GM12872 (cell line): Measurements from ENCODE around the gene NUB1.

ENCODE experiments used
- CTCF ChIP-seq: IDR thresholded peaks from 3 replicates; pipeline ENCODE4 v1.5.1; 2011; ENCODE audit warnings: low read depth, mild to moderate bottlenecking, low read length, moderate library complexity; ENCODE audit not compliant: insufficient read depth

NUB1 gene

DNA sequence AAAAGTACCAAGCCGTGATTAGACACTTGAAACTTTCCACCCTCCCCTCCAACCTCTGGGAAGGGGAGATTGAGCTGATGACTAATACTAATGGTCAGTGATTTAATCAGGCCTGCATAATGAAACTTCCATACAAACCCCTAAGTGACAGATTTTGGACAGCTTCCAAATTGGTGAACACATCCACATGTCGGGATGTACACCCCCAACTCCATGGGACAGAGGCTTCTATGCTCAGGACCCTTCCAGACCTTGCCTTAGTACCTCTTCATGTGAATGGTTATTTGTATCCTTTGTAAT is 4.8 kb downstream of the NUB1 start:
- no peak for TF ChIP-seq CTCF

- no peak for TF ChIP-seq CTCF
These were observed 5.6 kb downstream of the NUB1 start for GRCh38 chr7:151347200-151347599.

GRCh38 chr7:151348970-151349369 is 7.4 kb downstream of the NUB1 start:
- TF ChIP-seq CTCF, result no peak

DNA sequence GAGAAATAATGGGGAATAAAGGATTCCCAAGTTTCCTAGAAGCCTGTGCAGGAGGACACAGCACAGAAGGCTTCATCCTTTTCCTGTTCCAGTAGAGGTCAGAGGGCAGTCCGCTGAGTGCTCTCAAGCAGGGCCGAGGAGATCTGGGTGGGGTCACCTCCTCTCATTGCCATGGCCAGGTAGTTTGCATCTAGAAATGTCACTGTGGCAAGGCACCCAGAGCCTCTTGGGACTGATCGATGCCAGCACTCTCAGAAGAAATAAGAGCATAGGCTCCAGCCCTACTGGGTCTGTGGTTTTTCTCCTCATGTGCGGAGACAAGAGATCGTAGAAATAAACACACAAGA is 7.9 kb downstream of the NUB1 start:
- no peak for TF ChIP-seq CTCF

- TF ChIP-seq CTCF, result peak; percentile 70
These were observed 9.4 kb downstream of the NUB1 start for GRCh38 chr7:151351027-151351426.

- no peak for TF ChIP-seq CTCF
These were observed 10.4 kb downstream of the NUB1 start for GRCh38 chr7:151351967-151352366.

DNA sequence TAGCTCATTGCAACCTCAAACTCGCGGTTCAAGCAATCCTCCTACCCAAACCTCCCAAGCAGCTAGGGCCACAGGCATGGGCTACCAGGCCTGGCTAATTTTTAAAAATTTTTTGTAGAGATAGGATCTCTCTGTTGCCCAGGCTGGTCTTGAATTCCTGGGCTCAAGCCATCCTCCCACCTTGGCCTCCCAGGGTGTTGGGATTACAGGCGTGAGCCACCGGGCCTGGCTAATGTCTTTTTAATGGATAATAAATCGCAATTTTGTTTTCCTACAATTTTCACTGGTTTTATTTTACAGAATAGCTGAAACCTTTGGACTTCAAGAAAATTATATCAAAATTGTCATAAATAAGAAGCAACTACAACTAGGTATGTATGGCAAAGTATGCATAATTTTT is 10.9 kb downstream of the NUB1 start:
- TF ChIP-seq CTCF, result no peak
